Measurements from ENCODE around the gene PRDM16.

DNA sequence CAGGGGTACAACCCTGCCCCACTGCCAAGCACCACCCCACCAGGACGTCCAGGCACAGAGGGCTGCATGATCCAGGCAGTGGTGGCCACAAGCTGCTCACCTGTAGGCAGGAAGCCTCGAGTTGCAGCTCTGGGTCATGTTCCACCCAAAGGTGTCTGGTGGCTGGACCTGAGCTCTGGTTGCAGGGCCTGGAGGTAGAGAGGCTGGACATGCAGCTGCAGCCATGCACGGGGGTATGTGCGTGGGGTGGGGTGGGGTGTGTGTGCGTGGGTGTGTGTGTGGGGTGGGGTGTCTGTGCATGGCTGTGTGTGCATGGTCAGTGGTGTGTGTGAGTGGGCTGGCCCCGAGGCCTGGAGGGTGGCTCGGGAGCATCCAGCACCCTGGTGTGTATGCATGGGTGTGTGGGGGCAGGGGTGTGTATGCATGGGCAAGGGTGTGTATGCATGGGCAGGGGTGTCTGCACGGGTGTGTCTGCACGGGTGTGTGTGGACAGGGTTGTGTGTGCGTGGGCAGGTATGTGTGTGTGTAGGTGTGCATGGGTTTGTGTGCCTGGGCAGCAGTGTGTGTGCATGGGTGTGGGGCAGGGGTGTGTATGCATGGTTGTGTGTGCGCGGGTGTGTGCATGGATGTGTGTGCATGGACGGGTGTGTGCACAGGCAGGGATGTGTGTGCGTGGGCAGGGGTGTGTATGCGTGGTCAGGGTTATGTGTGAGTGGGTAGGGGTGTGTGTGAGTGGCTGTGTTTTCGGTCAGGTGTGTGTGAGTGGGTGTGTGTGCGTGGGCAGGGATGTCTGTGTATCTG is 401.0 kb downstream of the PRDM16 start:
- TF ChIP-seq ZNF274 (IDR thresholded peaks at IDR 0.05; ENCODE audit: low read depth, low read length) (no peak), SUZ12 (IDR thresholded peaks at IDR 0.05; ENCODE audit: extremely low read depth, insufficient read depth, insufficient read length) (no peak), YY1 (IDR thresholded peaks at IDR 0.05; ENCODE audit: insufficient read depth, insufficient read length) (no peak)
